A549 (cell line): ENCODE results near the gene ALDOA.

Experiments used
- CEBPB ChIP-seq, 2 experiments: fragments of >200 bp in 1 of 2; sonication (Bioruptor Twin) in 1 of 2; formaldehyde crosslinking in 1 of 2; IDR thresholded peaks; 2 replicates each; pipeline ENCODE4 v1.6.1; 2012 to 2016
- MYC ChIP-seq: IDR thresholded peaks from 2 replicates; pipeline ENCODE4 v1.6.1; 2012; ENCODE audit warnings: mild to moderate bottlenecking, inconsistent platforms, low read length, improper control_type of control experiment, borderline replicate concordance
- POLR2A ChIP-seq: IDR thresholded peaks from 2 replicates; pipeline ENCODE4 v1.6.1; 2012; ENCODE audit warnings: mild to moderate bottlenecking, low read length
- POLR2AphosphoS2 ChIP-seq: conservative IDR thresholded peaks from 2 replicates; pipeline ENCODE4 v1.6.1; 2012; ENCODE audit warnings: low read length, improper control_type of control experiment, inconsistent platforms
- RAD21 ChIP-seq, 2 experiments: fragments of >200 bp in 1 of 2; sonication (Bioruptor Twin) in 1 of 2; formaldehyde crosslinking in 1 of 2; IDR thresholded peaks in 1 of 2; conservative IDR thresholded peaks in 1 of 2; 2 replicates in 1 of 2; 3 replicates in 1 of 2; pipeline ENCODE4 v1.6.1; 2012 to 2018; ENCODE audit warnings: inconsistent platforms in 1 of 2
- RCOR1 ChIP-seq: fragments of 150-350 bp; IDR thresholded peaks from 2 replicates; pipeline ENCODE4 v1.6.1; 2014; ENCODE audit warnings: antibody characterized with exemption, low read length, low read depth
- RFX5 ChIP-seq: fragments of 450-650 bp; IDR thresholded peaks from 2 replicates; pipeline ENCODE4 v1.7.1; 2014; ENCODE audit warnings: antibody characterized with exemption, mild to moderate bottlenecking, moderate library complexity
- RNF2 ChIP-seq: fragments of 200-600 bp; sonication (generic); IDR thresholded peaks from 2 replicates; pipeline ENCODE4 v1.6.1; 2016; ENCODE audit warnings: low read depth, mild to moderate bottlenecking, antibody characterized with exemption, moderate library complexity, borderline replicate concordance
- ZSCAN20 ChIP-seq: fragments of 250-450 bp; sonication (Bioruptor Pico); IDR thresholded peaks from 2 replicates; pipeline ENCODE4 v1.8.0; 2022; ENCODE audit warnings: mild to moderate bottlenecking, moderate library complexity
- TF ChIP-seq, protein P1 (sequence below): fragments of >200 bp; sonication (Bioruptor Twin); formaldehyde crosslinking; IDR thresholded peaks from 3 replicates; pipeline ENCODE4 v1.5.1; 2016
- TF ChIP-seq, protein P2 (sequence below): fragments of 450-650 bp; IDR thresholded peaks from 2 replicates; pipeline ENCODE4 v1.6.1; 2014; ENCODE audit warnings: antibody characterized with exemption
- TF ChIP-seq, protein P3 (sequence below): IDR thresholded peaks from 2 replicates; pipeline ENCODE4 v1.6.1; 2012

DNA sequence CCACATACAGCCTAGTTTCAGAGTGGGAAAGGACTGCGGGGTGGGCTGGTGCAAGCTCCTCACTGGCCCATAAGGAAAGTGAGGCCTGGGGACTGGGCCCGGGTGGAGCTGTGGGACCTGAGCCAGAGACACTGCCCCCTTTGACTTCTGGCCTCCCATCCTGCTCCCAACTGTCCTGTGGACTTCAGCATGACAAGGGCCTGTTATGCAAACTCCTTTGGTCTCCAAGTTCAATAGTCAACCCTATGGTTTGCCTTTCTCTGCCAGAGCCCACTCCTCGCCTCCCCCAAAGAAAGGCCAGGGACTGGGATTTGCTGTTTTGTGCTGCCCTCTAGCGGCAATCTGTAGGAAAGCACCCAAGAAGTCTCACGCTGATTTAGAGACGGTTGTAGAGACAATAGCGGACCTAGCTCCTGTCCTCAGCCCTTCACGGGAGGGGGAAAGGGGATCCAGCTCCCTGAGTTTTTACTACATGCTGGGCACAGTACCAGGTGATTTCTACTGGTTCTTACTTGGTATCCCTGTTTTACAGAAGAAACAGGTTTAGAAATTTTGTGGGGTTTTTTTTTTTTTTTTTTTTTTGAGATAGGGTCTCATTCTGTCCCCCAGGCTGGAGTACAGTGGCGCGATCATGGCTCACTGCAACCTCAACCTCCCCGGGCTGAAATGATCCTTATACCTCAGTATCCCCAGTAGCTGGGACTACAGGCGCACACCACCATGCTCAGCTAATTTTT, 33.3 kb upstream of the ALDOA start:
- TF ChIP-seq, protein P1, sequence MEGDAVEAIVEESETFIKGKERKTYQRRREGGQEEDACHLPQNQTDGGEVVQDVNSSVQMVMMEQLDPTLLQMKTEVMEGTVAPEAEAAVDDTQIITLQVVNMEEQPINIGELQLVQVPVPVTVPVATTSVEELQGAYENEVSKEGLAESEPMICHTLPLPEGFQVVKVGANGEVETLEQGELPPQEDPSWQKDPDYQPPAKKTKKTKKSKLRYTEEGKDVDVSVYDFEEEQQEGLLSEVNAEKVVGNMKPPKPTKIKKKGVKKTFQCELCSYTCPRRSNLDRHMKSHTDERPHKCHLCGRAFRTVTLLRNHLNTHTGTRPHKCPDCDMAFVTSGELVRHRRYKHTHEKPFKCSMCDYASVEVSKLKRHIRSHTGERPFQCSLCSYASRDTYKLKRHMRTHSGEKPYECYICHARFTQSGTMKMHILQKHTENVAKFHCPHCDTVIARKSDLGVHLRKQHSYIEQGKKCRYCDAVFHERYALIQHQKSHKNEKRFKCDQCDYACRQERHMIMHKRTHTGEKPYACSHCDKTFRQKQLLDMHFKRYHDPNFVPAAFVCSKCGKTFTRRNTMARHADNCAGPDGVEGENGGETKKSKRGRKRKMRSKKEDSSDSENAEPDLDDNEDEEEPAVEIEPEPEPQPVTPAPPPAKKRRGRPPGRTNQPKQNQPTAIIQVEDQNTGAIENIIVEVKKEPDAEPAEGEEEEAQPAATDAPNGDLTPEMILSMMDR, result peak; percentile 91
- TF ChIP-seq POLR2A (no peak), POLR2AphosphoS2 (no peak), ZSCAN20 (CRISPR knock-in tag) (no peak), RAD21 (conservative IDR thresholded peaks at IDR 0.05 in 1 of 2, IDR thresholded peaks at IDR 0.05 in 1 of 2) (peak; percentile 91 to 94), RCOR1 (no peak), MYC (no peak), RNF2 (no peak), CEBPB (IDR thresholded peaks at IDR 0.05) (no peak), RFX5 (no peak)
- TF ChIP-seq, protein P2, sequence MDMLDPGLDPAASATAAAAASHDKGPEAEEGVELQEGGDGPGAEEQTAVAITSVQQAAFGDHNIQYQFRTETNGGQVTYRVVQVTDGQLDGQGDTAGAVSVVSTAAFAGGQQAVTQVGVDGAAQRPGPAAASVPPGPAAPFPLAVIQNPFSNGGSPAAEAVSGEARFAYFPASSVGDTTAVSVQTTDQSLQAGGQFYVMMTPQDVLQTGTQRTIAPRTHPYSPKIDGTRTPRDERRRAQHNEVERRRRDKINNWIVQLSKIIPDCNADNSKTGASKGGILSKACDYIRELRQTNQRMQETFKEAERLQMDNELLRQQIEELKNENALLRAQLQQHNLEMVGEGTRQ, result no peak
- TF ChIP-seq, protein P3, sequence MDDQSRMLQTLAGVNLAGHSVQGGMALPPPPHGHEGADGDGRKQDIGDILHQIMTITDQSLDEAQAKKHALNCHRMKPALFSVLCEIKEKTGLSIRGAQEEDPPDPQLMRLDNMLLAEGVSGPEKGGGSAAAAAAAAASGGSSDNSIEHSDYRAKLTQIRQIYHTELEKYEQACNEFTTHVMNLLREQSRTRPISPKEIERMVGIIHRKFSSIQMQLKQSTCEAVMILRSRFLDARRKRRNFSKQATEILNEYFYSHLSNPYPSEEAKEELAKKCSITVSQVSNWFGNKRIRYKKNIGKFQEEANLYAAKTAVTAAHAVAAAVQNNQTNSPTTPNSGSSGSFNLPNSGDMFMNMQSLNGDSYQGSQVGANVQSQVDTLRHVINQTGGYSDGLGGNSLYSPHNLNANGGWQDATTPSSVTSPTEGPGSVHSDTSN, result no peak
